ENCODE measurements around the gene TANK. TPM values are rescaled to one million over a fixed set of nuclear protein-coding genes. Genes with fewer than 3 reads are reported as not detected.
"Not testable (repeated sequence)": the region's sequence is repeated elsewhere in the genome, so short reads cannot be mapped to it uniquely, and the experiment has no call there.

Gene TANK
- total RNA-seq, 1 donor from 2014 or later = 150 TPM

- no peaks in the 10 kb centered on the region for H3K36me3 Mint-ChIP-seq (ENCODE audit: low read depth)
- H3K9me3 Mint-ChIP-seq = no peaks in the 10 kb centered on the region
- H3K4me1 Mint-ChIP-seq = peaks cover 32% of the 10 kb centered on the region
- no peaks in the 10 kb centered on the region for H3K27me3 Mint-ChIP-seq
- intact Hi-C loops (cut with micrococcal nuclease) = loop anchor here (1.0 to 2.0 kb wide), 2 partner anchors 12 to 19 kb away; no protein-coding TSS in a partner anchor
- ATAC-seq (ENCODE audit: low read depth) = peak; percentile 87
- TF ChIP-seq CTCF (IDR thresholded peaks at IDR 0.05) = no peak
- DNase-seq = no peak
- ChIA-PET POLR2A (interaction anchor here (0.7 to 1.7 kb wide), 6 partner anchors 11 to 47 kb away, joined by 3 to 5 read pairs (median 4); no protein-coding TSS in a partner anchor), CTCF (no interaction called here)
- H3K27ac Mint-ChIP-seq = no peak overlapping the region
- no peak overlapping the region for H3K4me3 Mint-ChIP-seq
These were observed 36.0 kb upstream of the TANK start for GRCh38 chr2:161124201-161124600.

- H3K36me3 Mint-ChIP-seq (ENCODE audit: low read depth) = no peaks in the 10 kb centered on the region
- ChIA-PET POLR2A (no interaction called here), CTCF (no interaction called here)
- no peaks in the 10 kb centered on the region for H3K27me3 Mint-ChIP-seq
- DNase-seq (no peak), ATAC-seq (ENCODE audit: low read depth) (no peak)
- TF ChIP-seq CTCF (IDR thresholded peaks at IDR 0.05) = no peak
- H3K9me3 Mint-ChIP-seq = peaks cover 4% of the 10 kb centered on the region
- H3K4me1 Mint-ChIP-seq = peaks cover 11% of the 10 kb centered on the region
- intact Hi-C loops (cut with micrococcal nuclease) = no loop called here
- H3K4me3 Mint-ChIP-seq = no peak overlapping the region
- H3K27ac Mint-ChIP-seq = no peak overlapping the region
These were observed 31.3 kb upstream of the TANK start for GRCh38 chr2:161128885-161129284.

- H3K27me3 Mint-ChIP-seq = no peaks in the 10 kb centered on the region
- H3K27ac Mint-ChIP-seq = no peak overlapping the region
- ATAC-seq (ENCODE audit: low read depth) (no peak), DNase-seq (no peak)
- H3K9me3 Mint-ChIP-seq = peaks cover 4% of the 10 kb centered on the region
- no peaks in the 10 kb centered on the region for H3K36me3 Mint-ChIP-seq (ENCODE audit: low read depth)
- peaks cover 11% of the 10 kb centered on the region for H3K4me1 Mint-ChIP-seq
- H3K4me3 Mint-ChIP-seq = no peak overlapping the region
- TF ChIP-seq CTCF (IDR thresholded peaks at IDR 0.05) = no peak
- CTCF ChIA-PET = no interaction called here
- intact Hi-C loops (cut with micrococcal nuclease) = loop anchor here (10.0 kb wide), 1 partner anchor 1226 kb away; the partner anchor contains the start of gene LY75
- POLR2A ChIA-PET = no interaction called here
These were observed 29.9 kb upstream of the TANK start for GRCh38 chr2:161130354-161130753.

- DNase-seq (no peak), ATAC-seq (ENCODE audit: low read depth) (no peak)
- no peak for TF ChIP-seq CTCF (IDR thresholded peaks at IDR 0.05)
- Mint-ChIP-seq H3K36me3 (ENCODE audit: low read depth) (no peaks in the 10 kb centered on the region), H3K4me3 (no peak overlapping the region), H3K9me3 (peaks cover 4% of the 10 kb centered on the region), H3K27ac (no peak overlapping the region), H3K27me3 (no peaks in the 10 kb centered on the region), H3K4me1 (peaks cover 17% of the 10 kb centered on the region)
- CTCF ChIA-PET = no interaction called here
- intact Hi-C loops (cut with micrococcal nuclease) = loop anchor here (10.0 kb wide), 1 partner anchor 1226 kb away; the partner anchor contains the start of gene LY75
- POLR2A ChIA-PET = no interaction called here
These were observed 29.1 kb upstream of the TANK start for GRCh38 chr2:161131074-161131680.

GRCh38 chr2:161131804-161132203 is 28.4 kb upstream of the TANK start:
- Mint-ChIP-seq H3K4me3 (no peak overlapping the region), H3K36me3 (ENCODE audit: low read depth) (peaks cover 2% of the 10 kb centered on the region), H3K27ac (no peak overlapping the region), H3K4me1 (peaks cover 23% of the 10 kb centered on the region), H3K9me3 (peaks cover 4% of the 10 kb centered on the region), H3K27me3 (no peaks in the 10 kb centered on the region)
- CTCF ChIA-PET = interaction anchor here (1.5 kb wide), 1 partner anchor 19 kb away, joined by 3 read pairs; no protein-coding TSS in a partner anchor
- ATAC-seq (ENCODE audit: low read depth) = no peak
- TF ChIP-seq CTCF (IDR thresholded peaks at IDR 0.05) = no peak
- POLR2A ChIA-PET = interaction anchor here (1.1 kb wide), 1 partner anchor 27 kb away, joined by 3 read pairs; no protein-coding TSS in a partner anchor
- no peak for DNase-seq
- intact Hi-C loops (cut with micrococcal nuclease) = loop anchor here (10.0 kb wide), 1 partner anchor 1227 kb away; the partner anchor contains the start of gene LY75

- ChIA-PET CTCF (interaction anchor here (1.5 to 1.6 kb wide), 2 partner anchors 19 to 68 kb away, joined by 3 to 4 read pairs; no protein-coding TSS in a partner anchor), POLR2A (interaction anchor here (1.1 to 1.3 kb wide), 2 partner anchors 28 to 69 kb away, joined by 3 read pairs; no protein-coding TSS in a partner anchor)
- Mint-ChIP-seq H3K27ac (peak overlapping the region; percentile 32), H3K4me1 (peaks cover 24% of the 10 kb centered on the region)
- not testable (repeated sequence) for H3K9me3 Mint-ChIP-seq; H3K36me3 Mint-ChIP-seq (ENCODE audit: low read depth); H3K27me3 Mint-ChIP-seq; DNase-seq; ATAC-seq (ENCODE audit: low read depth); H3K4me3 Mint-ChIP-seq
- intact Hi-C loops (cut with micrococcal nuclease) = loop anchor here (10.0 kb wide), 1 partner anchor 1228 kb away; the partner anchor contains the start of gene LY75
These were observed 27.8 kb upstream of the TANK start for GRCh38 chr2:161132384-161132783.

Data from activated B cell treated with CpG ODN at 0.5 μM for 24 hours (primary cell).